Naive B cell (primary cell): ENCODE results near the gene POLA2. TPM values are rescaled to one million over a fixed set of nuclear protein-coding genes. Genes with fewer than 3 reads are reported as not detected.

Source experiments
- polyA plus RNA-seq, 6 donors: library from polyadenylated mRNA; unstranded; fragments of 300-500 nt; fragmentation: Illumina TruSeq; gene quantifications; one replicate each; pipeline ENCODE4 v1.2.3, GENCODE V29; 2021; ENCODE audit warnings: low read depth in 6 of 6

POLA2 gene
- polyA plus RNA-seq, 6 donors from 2014 or later = 11.9 to 20.4 (median 16.2) TPM

Other genes starting within 250 kb of the POLA2 start
- 10 to 100 TPM; 45.9 to 74.0 (median 64.2) TPM for gene ARL2, start 247.8 kb upstream of the POLA2 start, polyA plus RNA-seq
- 10 to 100 TPM; 11.7 to 18.3 (median 14.9) TPM for gene SNX15, start 234.5 kb upstream of the POLA2 start, polyA plus RNA-seq
- 1 to 10 TPM; 4.7 to 9.6 (median 6.4) TPM for gene SAC3D1, start 220.8 kb upstream of the POLA2 start, polyA plus RNA-seq
- 10 to 100 TPM; 19.4 to 28.3 (median 24.3) TPM for gene NAALADL1, start 203.4 kb upstream of the POLA2 start, polyA plus RNA-seq
- under 1 TPM in 5 of 6 donors, not detected in 1; 0.11 to 1.00 (median 0.47) TPM for gene CDCA5, start 177.9 kb upstream of the POLA2 start, polyA plus RNA-seq
- gene ZFPL1, start 177.7 kb upstream of the POLA2 start, polyA plus RNA-seq = 10 to 100 TPM; 30.0 to 37.4 (median 35.0) TPM
- gene VPS51, start 165.7 kb upstream of the POLA2 start, polyA plus RNA-seq = 100 to 1,000 TPM in 2 of 6 donors, 10 to 100 TPM in 4; 80.5 to 106 (median 91.2) TPM
- gene TM7SF2, start 150.1 kb upstream of the POLA2 start, polyA plus RNA-seq = 10 to 100 TPM; 11.6 to 18.4 (median 15.0) TPM
- gene ZNHIT2, start 144.3 kb upstream of the POLA2 start, polyA plus RNA-seq = 10 to 100 TPM in 4 of 6 donors, 1 to 10 TPM in 2; 6.3 to 16.5 (median 14.1) TPM
- gene FAU, start 139.8 kb upstream of the POLA2 start, polyA plus RNA-seq = 1,000 to 10,000 TPM; 1,024 to 1,586 (median 1,385) TPM
- 100 to 1,000 TPM in 3 of 6 donors, 10 to 100 TPM in 3; 68.8 to 111 (median 102) TPM for gene MRPL49, start 139.6 kb upstream of the POLA2 start, polyA plus RNA-seq
- 10 to 100 TPM; 21.4 to 86.9 (median 43.5) TPM for gene SYVN1, start 127.4 kb upstream of the POLA2 start, polyA plus RNA-seq
- gene SPDYC, start 91.7 kb upstream of the POLA2 start, polyA plus RNA-seq = under 1 TPM in 1 of 6 donors, not detected in 5; 0.48 TPM
- gene CAPN1, start 80.0 kb upstream of the POLA2 start, polyA plus RNA-seq = 100 to 1,000 TPM in 5 of 6 donors, 10 to 100 TPM in 1; 93.8 to 132 (median 124) TPM
- gene CDC42EP2, start 52.9 kb downstream of the POLA2 start, polyA plus RNA-seq = under 1 TPM in 1 of 6 donors, not detected in 5; 0.88 TPM
- 100 to 1,000 TPM in 1 of 6 donors, 10 to 100 TPM in 5; 68.1 to 104 (median 91.9) TPM for gene DPF2, start 71.9 kb downstream of the POLA2 start, polyA plus RNA-seq
- gene TIGD3, start 92.8 kb downstream of the POLA2 start, polyA plus RNA-seq = 1 to 10 TPM; 1.5 to 3.3 (median 1.8) TPM
- 10 to 100 TPM; 10.2 to 35.1 (median 16.2) TPM for gene SLC25A45, start 120.7 kb downstream of the POLA2 start, polyA plus RNA-seq
- 10 to 100 TPM; 45.3 to 64.6 (median 53.8) TPM for gene FRMD8, start 124.7 kb downstream of the POLA2 start, polyA plus RNA-seq
- gene NEAT1, start 160.8 kb downstream of the POLA2 start, polyA plus RNA-seq = 1 to 10 TPM in 5 of 6 donors, under 1 TPM in 1; 0.88 to 4.2 (median 1.2) TPM
- gene MALAT1, start 237.1 kb downstream of the POLA2 start, polyA plus RNA-seq = 1,000 to 10,000 TPM; 1,985 to 6,450 (median 3,738) TPM